A673 (cell line): ENCODE data around the gene RAE1. TPM values are rescaled to one million over a fixed set of nuclear protein-coding genes. Genes with fewer than 3 reads are reported as not detected.

Source experiments
- BruUV-seq: library from RNA; stranded (reverse); fragments of 400-500 nt; replicated peaks from 2 replicates; lab custom pipeline; 2021; lab: Mats Ljungman, UMichigan
- CTCF ChIA-PET: fragments of 300-600 bp; sonication (Branson Sonifier 250); formaldehyde crosslinking; loops from one replicate; lab custom pipeline; 2022; ENCODE audit warnings: antibody characterized with exemption; lab: Charles Lee
- POLR2A ChIA-PET: fragments of 300-600 bp; sonication (Branson Sonifier 250); formaldehyde crosslinking; loops from one replicate; lab custom pipeline; 2022; ENCODE audit warnings: antibody characterized with exemption; ENCODE audit not compliant: low non-redundant PET; lab: Charles Lee
- DNase-seq: peaks from one replicate; pipeline ENCODE4 v3.0.0-alpha.2; 2015; ENCODE audit warnings: low spot score
- H3K27ac ChIP-seq: fragments of 200-600 bp; sonication (generic); 2 replicates; pipeline ENCODE4 v1.5.1; 2016; ENCODE audit warnings: mixed run types, low read depth, mild to moderate bottlenecking, mixed read lengths, antibody characterized with exemption, low read length; ENCODE audit not compliant: poor library complexity, severe bottlenecking
- H3K27me3 ChIP-seq: fragments of 200-600 bp; sonication (generic); replicated peaks from 2 replicates; pipeline ENCODE4 v1.6.1; 2017; ENCODE audit warnings: mixed run types, low read depth, mild to moderate bottlenecking, mixed read lengths, antibody characterized with exemption, low read length; ENCODE audit not compliant: insufficient read depth, poor library complexity
- H3K36me3 ChIP-seq: fragments of 200-600 bp; sonication (generic); 2 replicates; pipeline ENCODE4 v1.6.1; 2016; ENCODE audit warnings: mixed run types, mild to moderate bottlenecking, mixed read lengths, antibody characterized with exemption, low read length; ENCODE audit not compliant: insufficient read depth, poor library complexity, severe bottlenecking
- H3K4me1 ChIP-seq: fragments of 200-600 bp; sonication (generic); 2 replicates; pipeline ENCODE4 v1.6.1; 2017; ENCODE audit warnings: mixed run types, mild to moderate bottlenecking, mixed read lengths, antibody characterized with exemption, low read length; ENCODE audit not compliant: insufficient read depth, poor library complexity, severe bottlenecking
- H3K4me3 ChIP-seq: fragments of 200-600 bp; sonication (generic); 2 replicates; pipeline ENCODE4 v1.5.1; 2016; ENCODE audit warnings: low read depth, mixed run types, mild to moderate bottlenecking, mixed read lengths, low read length; ENCODE audit not compliant: poor library complexity, severe bottlenecking
- H3K9me3 ChIP-seq: fragments of 200-600 bp; sonication (generic); 2 replicates; pipeline ENCODE4 v1.6.1; 2016; ENCODE audit warnings: mixed run types, low read depth, mild to moderate bottlenecking, mixed read lengths, antibody characterized with exemption, low read length; ENCODE audit not compliant: poor library complexity, severe bottlenecking
- EZH2 ChIP-seq: fragments of 200-600 bp; sonication (generic); IDR thresholded peaks from 2 replicates; pipeline ENCODE4 v1.6.1; 2017; ENCODE audit warnings: borderline replicate concordance, low read depth, mild to moderate bottlenecking, mixed read lengths, antibody characterized with exemption, low read length; ENCODE audit not compliant: poor library complexity, severe bottlenecking
- intact Hi-C: fragments of 100-400 bp; cut with micrococcal nuclease; formaldehyde crosslinking; loops from one replicate; pipeline ENCODE4 v1.10.0; 2022; ENCODE audit not compliant: unreplicated experiment
- total RNA-seq: library from RNA; stranded (reverse); gene quantifications from 2 replicates; pipeline ENCODE4 v1.2.3, GENCODE V29; 2021
- TF ChIP-seq, protein P1 (sequence below): fragments of 300-800, 200-600 bp; sonication (generic); conservative IDR thresholded peaks from 2 replicates; pipeline ENCODE4 v1.5.1; 2017; ENCODE audit warnings: low read depth, mild to moderate bottlenecking, antibody characterized with exemption, low read length, moderate library complexity, mixed read lengths

RAE1 gene
- total RNA-seq, 1 experiment from 2014 or later = 70.9 TPM

DNA sequence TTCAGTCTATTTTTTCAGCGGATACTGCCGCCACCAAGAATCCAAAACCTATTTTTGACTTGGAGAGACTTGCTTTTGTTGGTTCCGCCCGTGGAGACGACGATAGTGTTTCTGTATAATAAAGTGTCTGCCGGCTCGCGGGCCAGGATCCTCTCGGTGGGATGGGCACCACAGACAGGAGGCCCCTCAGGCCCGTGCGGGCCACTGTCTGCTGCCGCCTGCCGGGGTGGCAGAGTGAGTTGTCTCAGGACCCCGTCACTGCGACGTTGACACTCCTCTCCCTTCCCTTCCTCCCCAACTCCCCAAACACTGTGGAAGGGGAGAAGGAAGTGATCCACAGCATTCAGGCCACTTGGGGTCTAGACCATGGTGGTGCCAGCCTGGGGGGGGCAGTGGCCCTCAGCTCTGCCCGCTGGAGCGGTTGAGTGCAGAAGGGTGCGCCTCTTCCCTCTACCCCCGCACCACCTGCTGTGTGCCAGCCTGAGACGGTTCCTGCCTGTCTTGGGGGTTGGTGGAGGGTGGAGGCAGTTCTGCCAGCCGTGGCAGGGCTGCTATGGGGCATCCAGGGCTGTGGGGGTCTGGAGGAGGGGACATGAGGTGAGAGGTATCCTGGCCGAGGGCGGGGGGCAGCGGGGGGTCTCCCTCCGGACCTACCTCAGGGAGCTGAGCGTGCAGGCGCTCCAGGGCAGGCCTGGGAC lies 57.6 kb downstream of the RAE1 start:
- Histone ChIP-seq H3K4me3 (no peak overlapping the region), H3K27me3 (no peaks in the 10 kb centered on the region), H3K36me3 (peaks cover 22% of the 10 kb centered on the region), H3K27ac (no peak overlapping the region), H3K9me3 (no peaks in the 10 kb centered on the region), H3K4me1 (no peaks in the 10 kb centered on the region)
- TF ChIP-seq EZH2 = no peak
- TF ChIP-seq, protein P1, sequence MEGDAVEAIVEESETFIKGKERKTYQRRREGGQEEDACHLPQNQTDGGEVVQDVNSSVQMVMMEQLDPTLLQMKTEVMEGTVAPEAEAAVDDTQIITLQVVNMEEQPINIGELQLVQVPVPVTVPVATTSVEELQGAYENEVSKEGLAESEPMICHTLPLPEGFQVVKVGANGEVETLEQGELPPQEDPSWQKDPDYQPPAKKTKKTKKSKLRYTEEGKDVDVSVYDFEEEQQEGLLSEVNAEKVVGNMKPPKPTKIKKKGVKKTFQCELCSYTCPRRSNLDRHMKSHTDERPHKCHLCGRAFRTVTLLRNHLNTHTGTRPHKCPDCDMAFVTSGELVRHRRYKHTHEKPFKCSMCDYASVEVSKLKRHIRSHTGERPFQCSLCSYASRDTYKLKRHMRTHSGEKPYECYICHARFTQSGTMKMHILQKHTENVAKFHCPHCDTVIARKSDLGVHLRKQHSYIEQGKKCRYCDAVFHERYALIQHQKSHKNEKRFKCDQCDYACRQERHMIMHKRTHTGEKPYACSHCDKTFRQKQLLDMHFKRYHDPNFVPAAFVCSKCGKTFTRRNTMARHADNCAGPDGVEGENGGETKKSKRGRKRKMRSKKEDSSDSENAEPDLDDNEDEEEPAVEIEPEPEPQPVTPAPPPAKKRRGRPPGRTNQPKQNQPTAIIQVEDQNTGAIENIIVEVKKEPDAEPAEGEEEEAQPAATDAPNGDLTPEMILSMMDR = no peak
- POLR2A ChIA-PET = no interaction called here
- intact Hi-C loops = no loop called here
- CTCF ChIA-PET = no interaction called here
- BruUV-seq = TSS peak; percentile 59
- no peak for DNase-seq

DNA sequence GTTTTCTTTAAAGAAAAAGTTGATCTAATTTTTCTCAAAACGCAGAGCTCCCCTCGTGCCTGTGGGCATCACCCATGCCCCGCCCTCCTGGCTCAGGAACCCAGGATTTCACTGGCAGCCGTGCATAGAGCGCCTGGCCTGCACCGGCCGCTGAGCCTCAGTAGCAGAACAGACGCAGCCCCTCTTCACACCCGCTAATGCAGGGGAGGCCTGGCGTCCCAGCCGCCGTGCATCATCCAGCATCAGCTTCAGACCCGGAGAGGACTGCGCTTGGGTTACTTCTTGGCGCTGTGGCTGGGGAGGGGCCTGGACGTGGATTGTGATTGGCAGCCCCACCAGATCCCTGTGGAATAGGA lies 58.2 kb downstream of the RAE1 start:
- CTCF ChIA-PET = no interaction called here
- intact Hi-C loops = no loop called here

DNA sequence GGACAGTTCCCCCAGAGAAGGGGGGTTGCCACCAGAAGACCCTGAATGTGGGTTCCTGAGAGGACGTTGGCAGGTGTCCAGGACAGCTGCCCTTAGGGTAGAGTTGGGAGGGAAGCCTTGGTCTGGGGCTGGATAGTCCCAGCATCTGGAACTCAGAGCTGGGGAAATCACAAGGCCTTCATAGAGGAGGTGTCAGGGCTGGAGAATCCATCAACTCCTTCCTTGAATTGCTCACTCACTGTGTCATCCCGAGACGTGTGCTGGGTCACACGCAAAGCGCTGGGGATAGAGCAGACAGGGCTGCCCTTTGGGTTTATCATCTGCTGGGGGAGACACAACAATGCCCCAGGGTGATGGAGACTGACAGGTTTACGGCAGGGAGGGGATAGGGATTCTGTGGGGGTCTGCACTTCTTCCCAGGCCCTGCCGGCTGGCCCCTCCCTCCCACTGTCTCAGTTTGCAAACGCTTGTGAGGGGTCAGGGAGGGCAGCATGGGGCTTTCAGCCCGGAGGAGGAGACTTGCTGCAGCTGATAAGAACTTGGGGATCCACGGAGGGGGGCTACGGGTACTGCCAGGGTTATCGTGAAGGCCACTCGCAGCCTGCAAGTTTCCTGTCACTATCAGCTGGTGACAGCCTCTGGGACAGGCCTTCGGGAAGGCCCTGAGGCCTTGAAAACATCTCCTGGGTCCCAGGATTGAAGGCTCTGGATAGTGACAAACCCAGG lies 58.8 kb downstream of the RAE1 start:
- CTCF ChIA-PET = no interaction called here
- peaks cover 19% of the 10 kb centered on the region for H3K36me3 ChIP-seq
- intact Hi-C loops = no loop called here
- no peaks in the 10 kb centered on the region for H3K4me1 ChIP-seq
- no peaks in the 10 kb centered on the region for H3K9me3 ChIP-seq
- H3K4me3 ChIP-seq = no peak overlapping the region
- TF ChIP-seq, protein P1 = no peak
- TF ChIP-seq EZH2 = no peak
- no TSS peak for BruUV-seq
- POLR2A ChIA-PET = no interaction called here
- H3K27ac ChIP-seq = no peak overlapping the region
- H3K27me3 ChIP-seq = no peaks in the 10 kb centered on the region
- no peak for DNase-seq

More for the DNA sequence above, 58.2 kb downstream of the RAE1 start:
- no TSS peak for BruUV-seq
- no peaks in the 10 kb centered on the region for H3K27me3 ChIP-seq
- no peaks in the 10 kb centered on the region for H3K9me3 ChIP-seq
- H3K27ac ChIP-seq = no peak overlapping the region
- TF ChIP-seq, protein P1 = no peak
- TF ChIP-seq EZH2 = no peak
- no peak overlapping the region for H3K4me3 ChIP-seq
- H3K36me3 ChIP-seq = peaks cover 19% of the 10 kb centered on the region
- DNase-seq = no peak
- no peaks in the 10 kb centered on the region for H3K4me1 ChIP-seq
- POLR2A ChIA-PET = no interaction called here
